Esophagus muscularis mucosa (tissue), 4 donors: ENCODE results near the gene ZNF580. TPM values are rescaled to one million over a fixed set of nuclear protein-coding genes. Genes with fewer than 3 reads are reported as not detected.

Source experiments
- DNase-seq: peaks from one replicate; pipeline ENCODE4 v3.0.0-alpha.2; 2017; ENCODE audit errors: extremely low spot score
- H3K27ac ChIP-seq, 4 donors: fragments of 200-600 bp; sonication (generic); replicated peaks in 1 of 4; 1 replicate in 3 of 4; 2 replicates in 1 of 4; pipeline ENCODE4 v1.5.1; 2016 to 2019; ENCODE audit warnings: mild to moderate bottlenecking in 1 of 4
- H3K27me3 ChIP-seq, 4 donors: fragments of 200-600 bp; sonication (generic); one replicate each; pipeline versions ENCODE4 v1.5.1 to v1.6.0; 2016 to 2019
- H3K36me3 ChIP-seq, 4 donors: fragments of 200-600 bp; sonication (generic); one replicate each; pipeline ENCODE4 v1.5.1; 2016 to 2019
- H3K4me1 ChIP-seq, 4 donors: fragments of 200-600 bp; sonication (generic); one replicate each; pipeline ENCODE4 v1.5.1; 2016 to 2019
- H3K4me3 ChIP-seq, 4 donors: fragments of 200-600 bp; sonication (generic); 1 replicate in 2 of 4; 2 replicates in 2 of 4; pipeline ENCODE4 v1.5.1; 2016 to 2019; ENCODE audit warnings: mild to moderate bottlenecking in 4 of 4, moderate library complexity in 1 of 4
- H3K9me3 ChIP-seq, 4 donors: fragments of 200-600 bp; sonication (generic); 1 replicate in 3 of 4; 2 replicates in 1 of 4; pipeline ENCODE4 v1.5.1; 2016 to 2019
- CTCF ChIP-seq, 3 experiments: fragments of 200-600 bp in 2 of 3; fragments of 450-650 bp in 1 of 3; sonication (generic) in 2 of 3; IDR thresholded peaks; one replicate each; pipeline ENCODE4 v1.5.1; 2017 to 2019; ENCODE audit warnings: antibody characterized with exemption in 3 of 3, mild to moderate bottlenecking in 2 of 3, moderate library complexity in 1 of 3
- EP300 ChIP-seq: sonication (generic); formaldehyde crosslinking; IDR thresholded peaks from one replicate; pipeline ENCODE4 v1.6.1; 2017; ENCODE audit warnings: antibody characterized with exemption
- POLR2A ChIP-seq: fragments of 450-650 bp; IDR thresholded peaks from one replicate; pipeline ENCODE4 v1.6.1; 2017; ENCODE audit warnings: antibody characterized with exemption, moderate library complexity, mild to moderate bottlenecking, low read depth
- POLR2AphosphoS5 ChIP-seq, 2 donors: sonication (generic); formaldehyde crosslinking; IDR thresholded peaks; one replicate each; pipeline ENCODE4 v1.6.1; 2017; ENCODE audit warnings: antibody characterized with exemption in 2 of 2
- WGBS: methylation state at CpG from one replicate; pipeline ENCODE4 v1.1.5; 2018; 5-methylcytosine and 5-hydroxymethylcytosine counted together
- intact Hi-C: fragments of 100-400 bp; cut with DNase I; formaldehyde crosslinking; loops from one replicate; pipeline ENCODE4 v1.15.1; 2023
- total RNA-seq, 4 donors: library from RNA; depleted of rRNA; stranded (reverse); fragments of >200 nt; gene quantifications; one replicate each; pipeline versions ENCODE4 v1.1.0 to v1.2.1, GENCODE V29; 2016

Gene ZNF580
- total RNA-seq, 4 donors from 2014 or later: 38.3 to 66.8 (median 43.1) TPM

- 83% methylated on average over 6 of the region's 6 CpGs for WGBS
- peaks cover 0 to 12% (median 1%) of the 10 kb centered on the region in 4 donors for H3K36me3 ChIP-seq
- H3K4me3 ChIP-seq: no peak overlapping the region
- intact Hi-C loops: no loop called here
- peak overlapping the region in 3 of 4 donors; percentile 94 to 97 (median 94) for H3K27ac ChIP-seq
- TF ChIP-seq POLR2A: no peak
- TF ChIP-seq CTCF (IDR thresholded peaks at IDR 0.05): peak in 2 of 3 experiments; percentile 7 to 47
- DNase-seq: no peak
- no peaks in the 10 kb centered on the region for H3K27me3 ChIP-seq
- H3K4me1 ChIP-seq: peaks cover 68 to 88% (median 83%) of the 10 kb centered on the region in 4 donors
- H3K9me3 ChIP-seq: no peaks in the 10 kb centered on the region
Observed at GRCh38 chr19:55638864-55639359, 1.9 kb upstream of the ZNF580 start.

GRCh38 chr19:55640043-55640576 is 692 bp upstream of the ZNF580 start:
- no peak for DNase-seq
- H3K4me3 ChIP-seq: peak overlapping the region; percentile 74 to 91 (median 87)
- H3K27me3 ChIP-seq: no peaks in the 10 kb centered on the region
- peaks cover 0 to 19% (median 9%) of the 10 kb centered on the region in 4 donors for H3K36me3 ChIP-seq
- peaks cover 71 to 94% (median 88%) of the 10 kb centered on the region in 4 donors for H3K4me1 ChIP-seq
- intact Hi-C loops: no loop called here
- peak; percentile 35 to 58 (median 55) for TF ChIP-seq CTCF (IDR thresholded peaks at IDR 0.05)
- TF ChIP-seq POLR2AphosphoS5 (IDR thresholded peaks at IDR 0.05): peak in 1 of 2 donors; percentile 47
- no peak for TF ChIP-seq POLR2A
- TF ChIP-seq EP300: no peak
- H3K9me3 ChIP-seq: no peaks in the 10 kb centered on the region
- H3K27ac ChIP-seq: peak overlapping the region; percentile 94 to 97 (median 94)
- 0% methylated on average over 2 of the region's 38 CpGs for WGBS

- TF ChIP-seq POLR2A (no peak), CTCF (IDR thresholded peaks at IDR 0.05) (no peak)
- DNase-seq: no peak
- Histone ChIP-seq H3K9me3 (no peaks in the 10 kb centered on the region), H3K4me3 (peak overlapping the region; percentile 74 to 91 (median 87)), H3K27me3 (no peaks in the 10 kb centered on the region), H3K27ac (peak overlapping the region; percentile 94 to 97 (median 94)), H3K36me3 (peaks cover 0 to 30% (median 14%) of the 10 kb centered on the region in 4 donors), H3K4me1 (peaks cover 60 to 85% (median 83%) of the 10 kb centered on the region in 4 donors)
- intact Hi-C loops: no loop called here
- WGBS: 2% methylated on average over 25 of the region's 25 CpGs
Observed at GRCh38 chr19:55641426-55642152, 787 bp downstream of the ZNF580 start.

- Histone ChIP-seq H3K4me1 (peaks cover 59 to 84% (median 83%) of the 10 kb centered on the region in 4 donors), H3K27me3 (no peaks in the 10 kb centered on the region), H3K36me3 (peaks cover 0 to 28% (median 14%) of the 10 kb centered on the region in 4 donors), H3K9me3 (no peaks in the 10 kb centered on the region), H3K4me3 (peak overlapping the region; percentile 74 to 91 (median 87)), H3K27ac (peak overlapping the region; percentile 94 to 97 (median 94))
- DNase-seq: no peak
- no peak for TF ChIP-seq CTCF (IDR thresholded peaks at IDR 0.05)
- no peak for TF ChIP-seq POLR2A
- TF ChIP-seq EP300: no peak
- TF ChIP-seq POLR2AphosphoS5 (IDR thresholded peaks at IDR 0.05): no peak
- WGBS: 2% methylated on average over 20 of the region's 65 CpGs
- intact Hi-C loops: no loop called here
Observed at GRCh38 chr19:55642153-55643002, 1.6 kb downstream of the ZNF580 start.
